HG03025 (cell line): ENCODE measurements around the gene MFSD8.
"Not testable (repeated sequence)": the region's sequence is repeated elsewhere in the genome, so short reads cannot be mapped to it uniquely, and the experiment has no call there.

Experiments
- ATAC-seq: cut with Tn5 transposase; IDR thresholded peaks from one replicate; pipeline ENCODE4 v1.9.1; 2021; ENCODE audit warnings: mild to moderate bottlenecking, moderate library complexity; ENCODE audit not compliant: unreplicated experiment, low FRiP score

The MFSD8 gene

GRCh38 chr4:127957105-127957504 lies 7.9 kb downstream of the MFSD8 start:
- ATAC-seq: no peak

- ATAC-seq: no peak
Measured at GRCh38 chr4:127936974-127937373, 28.0 kb downstream of the MFSD8 start.

- ATAC-seq: not testable (repeated sequence)
Measured at GRCh38 chr4:127931836-127932235, 33.1 kb downstream of the MFSD8 start.

DNA sequence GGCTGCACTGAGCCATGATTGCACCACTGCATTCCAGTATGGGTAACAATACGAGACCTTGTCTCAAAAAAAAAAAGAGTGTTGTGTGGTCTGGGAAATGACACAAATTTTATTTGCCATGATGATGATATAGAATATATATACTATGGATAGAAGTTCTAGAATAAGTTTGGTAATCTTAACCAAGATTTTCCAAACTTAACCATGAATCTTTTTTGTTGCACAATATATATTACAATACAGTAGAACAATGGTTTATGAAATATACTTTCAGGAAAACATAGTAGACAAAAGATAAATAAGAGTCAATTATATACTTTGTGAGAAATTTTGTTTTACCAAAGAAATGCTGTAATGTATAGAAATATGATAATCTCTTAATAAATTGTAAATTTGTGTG lies 34.8 kb downstream of the MFSD8 start:
- ATAC-seq: no peak

DNA sequence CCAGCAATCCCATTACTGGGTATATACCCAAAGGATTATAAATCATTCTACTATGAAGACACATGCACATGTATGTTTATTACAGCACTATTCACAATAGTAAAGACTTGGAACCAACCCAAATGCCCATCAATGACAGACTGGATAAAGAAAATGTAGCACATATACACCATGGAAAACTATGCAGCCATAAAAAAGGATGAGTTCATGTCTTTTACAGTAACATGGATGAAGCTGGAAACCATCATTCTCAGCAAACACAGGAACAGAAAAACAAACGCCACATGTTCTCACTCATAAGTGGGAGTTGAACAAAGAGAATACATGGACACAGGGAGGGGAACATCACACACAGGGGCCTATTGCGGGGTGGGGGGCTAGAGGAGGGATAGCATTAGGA lies 39.3 kb downstream of the MFSD8 start:
- ATAC-seq: not testable (repeated sequence)

DNA sequence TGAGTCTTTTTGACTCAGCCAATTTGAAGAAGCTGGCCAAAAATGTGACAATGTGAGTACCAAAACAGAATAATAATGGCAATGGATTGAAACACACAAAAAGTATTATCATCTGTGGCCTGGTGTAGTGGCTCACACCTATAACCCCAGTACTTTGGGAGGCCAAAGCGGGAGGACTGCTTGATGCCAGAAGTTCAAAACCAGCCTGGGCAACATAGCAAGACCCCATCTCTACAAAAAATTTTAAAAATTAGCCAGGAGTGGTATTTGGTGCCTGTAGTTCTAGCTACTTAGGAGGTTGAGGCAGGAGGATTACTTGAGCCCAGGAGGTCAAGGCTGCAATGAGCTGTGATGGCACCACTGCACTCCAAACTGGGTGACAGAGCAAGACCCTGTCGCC lies 42.7 kb downstream of the MFSD8 start:
- ATAC-seq: no peak

- ATAC-seq: no peak
Measured at GRCh38 chr4:127920521-127920920, 44.5 kb downstream of the MFSD8 start.

DNA sequence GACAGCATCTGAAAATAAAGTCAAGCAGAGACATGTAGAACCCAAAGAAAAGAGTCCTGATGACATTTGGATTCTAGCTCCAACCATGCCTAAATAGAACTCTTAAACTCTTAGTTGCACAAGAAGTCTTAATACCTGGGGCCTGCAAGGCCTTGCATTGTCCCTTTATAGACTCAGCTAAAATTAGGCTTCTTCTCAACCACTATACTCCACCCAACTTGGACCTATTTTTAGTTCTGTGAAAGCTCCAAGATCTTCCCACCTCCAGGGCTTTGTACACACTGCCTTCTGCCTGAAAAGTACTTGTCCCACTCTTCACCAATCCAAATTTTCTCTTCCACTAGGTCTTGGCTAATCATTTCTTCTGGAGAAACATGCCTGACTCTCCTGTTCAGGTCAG lies 47.8 kb downstream of the MFSD8 start:
- no peak for ATAC-seq

- ATAC-seq: no peak
Measured at GRCh38 chr4:127916512-127916911, 48.5 kb downstream of the MFSD8 start.

DNA sequence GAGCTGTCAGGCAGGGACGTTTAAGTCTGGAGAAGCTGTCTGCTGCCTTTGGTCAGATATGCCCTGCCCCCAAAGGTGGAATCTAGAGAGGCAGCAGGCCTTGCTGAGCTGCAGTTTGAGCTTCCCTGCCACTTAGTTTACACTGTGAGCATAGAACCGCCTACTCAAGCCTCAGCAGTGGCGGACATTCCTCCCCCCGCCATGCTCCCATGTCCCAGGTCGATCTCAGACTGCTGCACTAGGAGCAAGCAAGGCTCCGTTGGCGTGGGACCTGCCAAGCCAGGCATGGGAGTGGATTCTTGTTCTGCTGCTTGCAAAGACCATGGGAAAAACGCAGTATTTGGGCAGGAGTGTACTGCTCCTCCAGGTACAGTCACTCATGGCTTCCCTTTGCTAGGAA lies 59.9 kb downstream of the MFSD8 start:
- ATAC-seq: no peak

DNA sequence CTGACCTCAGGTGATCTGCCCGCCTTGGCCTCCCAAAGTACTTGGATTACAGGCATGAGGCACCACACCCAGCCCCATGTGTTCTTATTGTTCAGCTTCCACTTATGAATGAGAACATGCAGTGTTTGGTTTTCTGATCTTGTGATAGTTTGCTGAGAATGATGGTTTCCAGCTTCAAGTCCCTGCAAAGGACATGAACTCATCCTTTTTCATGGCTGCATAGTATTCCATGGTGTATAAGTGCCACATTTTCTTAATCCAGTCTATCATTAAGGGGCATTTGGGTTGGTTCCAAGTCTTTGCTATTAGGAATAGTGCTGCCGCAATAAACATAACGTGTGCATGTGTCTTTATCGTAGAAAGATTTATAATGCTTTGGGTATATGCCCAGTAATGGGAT lies 65.3 kb downstream of the MFSD8 start:
- ATAC-seq: not testable (repeated sequence)

DNA sequence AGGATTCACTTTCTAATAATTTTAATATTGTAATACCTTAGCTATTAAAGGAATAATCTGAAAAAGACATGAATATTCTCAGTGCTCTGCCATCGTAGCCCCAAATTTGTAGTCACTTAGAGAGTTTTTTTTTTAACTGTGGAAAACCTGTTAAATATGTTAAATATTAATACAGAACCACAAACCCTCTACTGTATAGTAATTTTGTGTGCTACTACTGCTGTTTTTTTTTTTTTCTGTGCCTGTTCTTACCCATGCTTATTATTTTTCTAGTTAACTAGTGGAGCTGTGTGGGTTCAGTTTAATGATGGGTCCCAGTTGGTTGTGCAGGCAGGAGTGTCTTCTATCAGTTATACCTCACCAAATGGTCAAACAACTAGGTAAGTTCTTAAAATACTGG lies 68.4 kb downstream of the MFSD8 start:
- no peak for ATAC-seq

- no peak for ATAC-seq
Measured at GRCh38 chr4:127896069-127896468, 68.9 kb downstream of the MFSD8 start.

DNA sequence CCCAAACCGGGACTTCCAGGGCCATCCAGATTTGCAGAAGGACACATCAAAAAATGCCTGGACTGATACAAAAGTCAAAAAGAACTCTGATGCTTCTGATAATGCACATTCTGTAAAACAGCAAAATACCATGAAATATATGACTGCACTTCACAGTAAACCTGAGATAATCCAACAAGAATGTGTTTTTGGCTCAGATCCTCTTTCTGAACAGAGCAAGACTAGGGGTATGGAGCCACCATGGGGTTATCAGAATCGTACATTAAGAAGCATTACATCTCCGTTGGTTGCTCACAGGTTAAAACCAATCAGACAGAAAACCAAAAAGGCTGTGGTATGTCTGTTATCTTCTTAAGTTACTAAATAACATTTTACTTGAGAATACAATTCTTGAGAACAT lies 75.1 kb downstream of the MFSD8 start:
- ATAC-seq: no peak

DNA sequence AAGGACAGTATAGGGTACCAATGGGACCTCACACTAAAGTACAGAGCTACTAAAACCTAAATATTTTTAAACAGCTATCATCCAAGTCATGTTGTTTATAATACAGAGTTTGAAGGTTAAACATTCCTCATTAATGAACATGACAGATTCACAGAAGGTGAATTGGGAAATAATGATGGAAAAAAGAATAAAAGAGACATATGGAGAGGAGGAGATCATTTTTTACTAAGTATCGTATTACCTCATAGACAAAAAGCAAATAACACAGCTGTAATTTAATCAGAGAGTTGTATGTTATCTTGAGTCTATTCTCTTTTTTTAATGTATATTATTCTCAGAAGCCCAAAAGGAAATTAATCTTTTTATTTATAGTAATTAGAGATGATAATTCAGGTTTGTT lies 76.4 kb downstream of the MFSD8 start:
- no peak for ATAC-seq

DNA sequence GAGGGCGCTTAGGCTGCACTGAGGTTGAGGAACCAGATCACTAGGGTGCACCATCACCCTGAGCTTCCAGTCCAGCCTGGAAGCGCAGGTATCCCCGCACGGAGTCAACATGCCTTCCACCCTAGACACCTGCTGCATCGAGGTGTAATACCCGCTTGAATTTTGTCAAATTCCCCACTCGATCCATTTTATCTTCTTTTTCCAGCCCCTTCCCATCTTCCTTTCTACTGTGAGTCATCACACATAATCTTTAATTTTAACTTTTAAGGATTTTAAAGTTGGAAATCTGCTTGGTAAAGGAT lies 83.5 kb downstream of the MFSD8 start:
- ATAC-seq: peak; percentile 43

GRCh38 chr4:127880763-127881562 lies 84.0 kb downstream of the MFSD8 start, which contains the start of gene PLK4:
TSS of gene PLK4 (plus strand) at chr4:127880893. CDS start at chr4:127881135, 242 bp downstream.
- ATAC-seq: peak; percentile 89

- ATAC-seq: no peak
Measured at GRCh38 chr4:127875791-127876190, 89.2 kb downstream of the MFSD8 start.

DNA sequence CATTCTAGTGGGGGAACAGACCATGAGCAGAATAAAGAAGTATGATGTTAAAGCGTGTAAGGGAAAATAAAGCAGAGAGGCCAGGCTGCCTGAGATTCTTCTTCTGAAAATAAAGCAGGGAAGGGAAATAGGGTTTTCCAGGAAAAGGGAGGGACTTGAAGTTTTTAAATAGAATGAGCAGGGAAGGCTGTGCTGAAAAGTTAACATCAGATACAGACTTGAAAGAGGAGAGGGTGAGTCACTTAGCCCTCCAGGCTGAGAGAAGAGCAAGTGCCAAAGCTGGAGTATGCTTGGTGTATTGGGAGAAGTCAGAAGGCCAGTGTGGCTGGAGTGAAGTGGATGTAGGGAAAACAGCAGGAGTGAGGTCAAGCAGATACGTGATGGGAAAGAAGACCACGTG lies 94.3 kb downstream of the MFSD8 start:
- no peak for ATAC-seq

GRCh38 chr4:127870281-127870680 lies 94.7 kb downstream of the MFSD8 start:
- no peak for ATAC-seq

- ATAC-seq: no peak
Measured at GRCh38 chr4:127868196-127868595, 96.8 kb downstream of the MFSD8 start.
